ENCODE measurements around the gene CDK5RAP3. TPM values are rescaled to one million over a fixed set of nuclear protein-coding genes. Genes with fewer than 3 reads are reported as not detected.

CDK5RAP3 gene
- total and polyA plus RNA-seq, 2 donors (not counting 1 experiment from before 2014, with no cell fraction given): 58.1 to 118 TPM

DNA sequence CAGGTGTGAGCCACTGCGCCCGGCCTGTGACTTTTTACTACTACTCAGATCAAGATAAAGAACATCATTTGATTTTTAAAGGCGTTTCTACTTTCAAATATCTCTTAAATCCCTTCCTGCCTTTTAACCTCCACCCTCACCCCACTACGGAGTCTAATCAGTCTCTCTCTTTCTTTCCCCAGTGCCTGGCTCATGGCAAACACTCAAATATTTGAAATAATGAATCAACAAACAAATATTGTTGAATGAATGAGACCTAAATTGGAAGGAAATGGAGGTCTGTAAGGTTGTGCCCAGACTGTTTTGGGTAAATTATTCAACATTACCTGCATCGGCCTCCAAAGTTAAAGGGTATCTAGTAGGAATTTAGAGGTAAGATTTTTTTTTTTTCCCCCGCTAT lies 52.0 kb downstream of the CDK5RAP3 start:
- Histone ChIP-seq H3K9ac (ENCODE audit: insufficient read depth, low read length) (no peak overlapping the region), H3K27me3 (ENCODE audit: control insufficient read depth, insufficient read depth, low read length) (no peaks in the 10 kb centered on the region), H3K79me2 (ENCODE audit: control insufficient read depth, insufficient read depth, low read length) (no peaks in the 10 kb centered on the region), H3K4me2 (ENCODE audit: extremely low read depth, insufficient read depth, low read length) (no peak overlapping the region), H3K9me3 (ENCODE audit: control insufficient read depth, insufficient read depth, low read depth, low read length) (no peaks in the 10 kb centered on the region), H3K4me3 (replicated peaks in 1 of 4; ENCODE audit: control extremely low read depth in 1 of 4, insufficient read depth in 1 of 4, low read depth in 3 of 4, low read length in 4 of 4) (no peak overlapping the region), H2AFZ (ENCODE audit: low read length) (no peak overlapping the region), H3K4me1 (ENCODE audit: control insufficient read depth, extremely low read depth, insufficient read depth, low read length) (peaks cover 23% of the 10 kb centered on the region), H4K20me1 (ENCODE audit: control insufficient read depth, extremely low read depth, insufficient read depth, low read length) (no peaks in the 10 kb centered on the region), H3K36me3 (ENCODE audit: control insufficient read depth, insufficient read depth, low read length) (no peaks in the 10 kb centered on the region), H3K27ac (ENCODE audit: insufficient read depth, low read length) (no peak overlapping the region)
- no peak for DNase-seq (ENCODE audit: low read depth in 2 of 2)
- TF ChIP-seq EZH2 (IDR thresholded peaks at IDR 0.05; ENCODE audit: low read length, missing control alignments): no peak
- TF ChIP-seq, protein P1, sequence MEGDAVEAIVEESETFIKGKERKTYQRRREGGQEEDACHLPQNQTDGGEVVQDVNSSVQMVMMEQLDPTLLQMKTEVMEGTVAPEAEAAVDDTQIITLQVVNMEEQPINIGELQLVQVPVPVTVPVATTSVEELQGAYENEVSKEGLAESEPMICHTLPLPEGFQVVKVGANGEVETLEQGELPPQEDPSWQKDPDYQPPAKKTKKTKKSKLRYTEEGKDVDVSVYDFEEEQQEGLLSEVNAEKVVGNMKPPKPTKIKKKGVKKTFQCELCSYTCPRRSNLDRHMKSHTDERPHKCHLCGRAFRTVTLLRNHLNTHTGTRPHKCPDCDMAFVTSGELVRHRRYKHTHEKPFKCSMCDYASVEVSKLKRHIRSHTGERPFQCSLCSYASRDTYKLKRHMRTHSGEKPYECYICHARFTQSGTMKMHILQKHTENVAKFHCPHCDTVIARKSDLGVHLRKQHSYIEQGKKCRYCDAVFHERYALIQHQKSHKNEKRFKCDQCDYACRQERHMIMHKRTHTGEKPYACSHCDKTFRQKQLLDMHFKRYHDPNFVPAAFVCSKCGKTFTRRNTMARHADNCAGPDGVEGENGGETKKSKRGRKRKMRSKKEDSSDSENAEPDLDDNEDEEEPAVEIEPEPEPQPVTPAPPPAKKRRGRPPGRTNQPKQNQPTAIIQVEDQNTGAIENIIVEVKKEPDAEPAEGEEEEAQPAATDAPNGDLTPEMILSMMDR (conservative IDR thresholded peaks at IDR 0.05 in 1 of 2, IDR thresholded peaks at IDR 0.05 in 1 of 2; ENCODE audit: low read depth in 1 of 2, low read length in 2 of 2): no peak

- no peak overlapping the region for H3K9ac ChIP-seq (ENCODE audit: insufficient read depth, low read length)
- H3K4me2 ChIP-seq (ENCODE audit: extremely low read depth, insufficient read depth, low read length): peak overlapping the region; percentile 95
- TF ChIP-seq, protein P1 (conservative IDR thresholded peaks at IDR 0.05 in 1 of 2, IDR thresholded peaks at IDR 0.05 in 1 of 2; ENCODE audit: low read depth in 1 of 2, low read length in 2 of 2): peak in 1 of 2 donors; percentile 20
- no peak for TF ChIP-seq EZH2 (IDR thresholded peaks at IDR 0.05; ENCODE audit: low read length, missing control alignments)
- peak overlapping the region; percentile 14 for H2AFZ ChIP-seq (ENCODE audit: low read length)
- H3K36me3 ChIP-seq (ENCODE audit: control insufficient read depth, insufficient read depth, low read length): no peaks in the 10 kb centered on the region
- H3K4me3 ChIP-seq (replicated peaks in 1 of 4; ENCODE audit: control extremely low read depth in 1 of 4, insufficient read depth in 1 of 4, low read depth in 3 of 4, low read length in 4 of 4): peak overlapping the region; percentile 28 to 54 (median 44)
- DNase-seq (ENCODE audit: low read depth in 2 of 2): peak; percentile 56 to 65
- no peaks in the 10 kb centered on the region for H3K27me3 ChIP-seq (ENCODE audit: control insufficient read depth, insufficient read depth, low read length)
- no peaks in the 10 kb centered on the region for H3K79me2 ChIP-seq (ENCODE audit: control insufficient read depth, insufficient read depth, low read length)
- H4K20me1 ChIP-seq (ENCODE audit: control insufficient read depth, extremely low read depth, insufficient read depth, low read length): no peaks in the 10 kb centered on the region
- peaks cover 23% of the 10 kb centered on the region for H3K4me1 ChIP-seq (ENCODE audit: control insufficient read depth, extremely low read depth, insufficient read depth, low read length)
- H3K9me3 ChIP-seq (ENCODE audit: control insufficient read depth, insufficient read depth, low read depth, low read length): no peaks in the 10 kb centered on the region
- H3K27ac ChIP-seq (ENCODE audit: insufficient read depth, low read length): peak overlapping the region; percentile 49
Measured at GRCh38 chr17:48023400-48024148, 52.7 kb downstream of the CDK5RAP3 start.

GRCh38 chr17:48024149-48025039 lies 53.5 kb downstream of the CDK5RAP3 start:
- Histone ChIP-seq H3K79me2 (ENCODE audit: control insufficient read depth, insufficient read depth, low read length) (no peaks in the 10 kb centered on the region), H3K36me3 (ENCODE audit: control insufficient read depth, insufficient read depth, low read length) (no peaks in the 10 kb centered on the region), H3K27me3 (ENCODE audit: control insufficient read depth, insufficient read depth, low read length) (no peaks in the 10 kb centered on the region), H3K4me2 (ENCODE audit: extremely low read depth, insufficient read depth, low read length) (peak overlapping the region; percentile 95), H3K27ac (ENCODE audit: insufficient read depth, low read length) (peak overlapping the region; percentile 49), H3K4me3 (replicated peaks in 1 of 4; ENCODE audit: control extremely low read depth in 1 of 4, insufficient read depth in 1 of 4, low read depth in 3 of 4, low read length in 4 of 4) (peak overlapping the region; percentile 39 to 73 (median 52)), H3K9ac (ENCODE audit: insufficient read depth, low read length) (peak overlapping the region; percentile 33), H4K20me1 (ENCODE audit: control insufficient read depth, extremely low read depth, insufficient read depth, low read length) (no peaks in the 10 kb centered on the region), H3K4me1 (ENCODE audit: control insufficient read depth, extremely low read depth, insufficient read depth, low read length) (peaks cover 23% of the 10 kb centered on the region), H2AFZ (ENCODE audit: low read length) (peak overlapping the region; percentile 14), H3K9me3 (ENCODE audit: control insufficient read depth, insufficient read depth, low read depth, low read length) (no peaks in the 10 kb centered on the region)
- DNase-seq (ENCODE audit: low read depth in 2 of 2): peak in 1 of 2 donors; percentile 61
- TF ChIP-seq, protein P1 (conservative IDR thresholded peaks at IDR 0.05 in 1 of 2, IDR thresholded peaks at IDR 0.05 in 1 of 2; ENCODE audit: low read depth in 1 of 2, low read length in 2 of 2): no peak
- no peak for TF ChIP-seq EZH2 (IDR thresholded peaks at IDR 0.05; ENCODE audit: low read length, missing control alignments)
